AG04450 (cell line): ENCODE measurements around the gene THAP4. TPM values are rescaled to one million over a fixed set of nuclear protein-coding genes. Genes with fewer than 3 reads are reported as not detected.

Source experiments
- CTCF ChIA-PET: fragments of 300-600, 350-600 bp; formaldehyde crosslinking; extraction: SDS; loops from one replicate; lab custom pipeline; 2022; ENCODE audit warnings: antibody characterized with exemption, inconsistent platforms; lab: Charles Lee
- POLR2A ChIA-PET: fragments of 350-600 bp; formaldehyde crosslinking; extraction: SDS; loops from one replicate; lab custom pipeline; 2021; ENCODE audit warnings: antibody characterized with exemption, inconsistent platforms; lab: Yijun Ruan, JAX
- DNase-seq: peaks from one replicate; pipeline ENCODE4 v3.0.0-alpha.2; 2011; ENCODE audit warnings: low read depth, low spot score
- H3K27ac ChIP-seq: one replicate; pipeline ENCODE4 v1.5.1; 2012; ENCODE audit warnings: low read depth, low read length, control low read depth
- H3K27me3 ChIP-seq: one replicate; pipeline ENCODE4 v1.6.0; 2012; ENCODE audit warnings: low read length; ENCODE audit not compliant: control insufficient read depth, insufficient read depth
- H3K4me3 ChIP-seq: 2 replicates; pipeline ENCODE4 v1.5.1; 2011; ENCODE audit warnings: mild to moderate bottlenecking, low read depth, low read length, control low read depth
- H3K9me3 ChIP-seq: 2 replicates; pipeline ENCODE4 v1.5.1; 2012; ENCODE audit warnings: low read length; ENCODE audit not compliant: control insufficient read depth, insufficient read depth
- polyA plus RNA-seq: library from polyadenylated mRNA; depleted of rRNA; stranded (reverse); fragments of >200 nt; gene quantifications from 2 replicates; pipeline ENCODE4 v1.2.3, GENCODE V29; 2011; rRNA removed
- small RNA-seq: library from RNA; depleted of rRNA; stranded (forward); fragments of <200 nt; gene quantifications from one replicate; pipeline ENCODE3, GENCODE V24; 2012; ENCODE audit warnings: low read depth; ENCODE audit not compliant: insufficient read length
- TF ChIP-seq, protein P1 (sequence below): IDR thresholded peaks from 2 replicates; pipeline ENCODE4 v1.5.1; 2011; ENCODE audit warnings: low read depth, low read length, control low read depth, inconsistent platforms

Gene THAP4
- polyA plus RNA-seq, 1 experiment: 23.7 TPM

DNA sequence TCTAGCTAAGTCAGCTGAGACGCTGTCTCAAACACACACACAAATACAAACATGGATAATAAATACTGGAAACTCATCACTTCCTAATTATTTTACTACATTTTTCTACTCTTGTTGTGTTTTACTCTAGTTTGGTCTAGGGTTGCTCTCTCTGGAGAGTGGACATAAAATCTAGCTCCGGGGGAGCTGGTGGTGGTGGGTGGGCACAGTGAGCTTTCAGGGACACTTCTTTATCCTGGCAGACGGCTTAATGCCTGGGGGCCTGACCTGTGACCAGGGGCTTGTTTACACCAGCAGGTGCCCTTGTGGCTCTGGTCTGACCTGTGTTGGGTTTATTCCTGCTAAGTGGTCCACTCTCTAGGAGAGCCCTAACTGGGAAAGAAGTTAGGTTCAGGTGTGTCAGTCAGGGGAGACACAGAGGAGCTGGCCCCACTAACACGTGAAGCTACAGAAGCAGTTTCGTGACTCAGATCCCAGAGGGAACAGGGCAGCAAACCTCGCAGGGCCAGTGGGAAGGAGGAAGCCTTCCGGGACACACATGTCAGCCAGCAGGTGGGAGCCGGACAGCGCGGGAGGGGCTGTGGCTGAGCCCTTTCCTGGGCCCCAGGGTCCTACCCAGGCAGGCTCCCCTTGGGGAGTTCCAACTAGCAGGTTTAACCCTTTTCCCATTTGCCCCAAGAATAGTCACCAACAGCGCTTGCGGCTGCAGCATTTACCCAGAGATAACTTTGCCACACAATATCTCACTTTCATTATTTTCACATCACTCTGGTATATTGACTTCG lies 100.9 kb downstream of the THAP4 start:
- ChIA-PET CTCF (no interaction called here), POLR2A (no interaction called here)
- Histone ChIP-seq H3K9me3 (no peaks in the 10 kb centered on the region; the same call in 1 of the 2 replicates), H3K27me3 (peaks cover 13% of the 10 kb centered on the region), H3K27ac (no peak overlapping the region), H3K4me3 (no peak overlapping the region)
- TF ChIP-seq, protein P1, sequence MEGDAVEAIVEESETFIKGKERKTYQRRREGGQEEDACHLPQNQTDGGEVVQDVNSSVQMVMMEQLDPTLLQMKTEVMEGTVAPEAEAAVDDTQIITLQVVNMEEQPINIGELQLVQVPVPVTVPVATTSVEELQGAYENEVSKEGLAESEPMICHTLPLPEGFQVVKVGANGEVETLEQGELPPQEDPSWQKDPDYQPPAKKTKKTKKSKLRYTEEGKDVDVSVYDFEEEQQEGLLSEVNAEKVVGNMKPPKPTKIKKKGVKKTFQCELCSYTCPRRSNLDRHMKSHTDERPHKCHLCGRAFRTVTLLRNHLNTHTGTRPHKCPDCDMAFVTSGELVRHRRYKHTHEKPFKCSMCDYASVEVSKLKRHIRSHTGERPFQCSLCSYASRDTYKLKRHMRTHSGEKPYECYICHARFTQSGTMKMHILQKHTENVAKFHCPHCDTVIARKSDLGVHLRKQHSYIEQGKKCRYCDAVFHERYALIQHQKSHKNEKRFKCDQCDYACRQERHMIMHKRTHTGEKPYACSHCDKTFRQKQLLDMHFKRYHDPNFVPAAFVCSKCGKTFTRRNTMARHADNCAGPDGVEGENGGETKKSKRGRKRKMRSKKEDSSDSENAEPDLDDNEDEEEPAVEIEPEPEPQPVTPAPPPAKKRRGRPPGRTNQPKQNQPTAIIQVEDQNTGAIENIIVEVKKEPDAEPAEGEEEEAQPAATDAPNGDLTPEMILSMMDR: no peak
- DNase-seq: no peak

DNA sequence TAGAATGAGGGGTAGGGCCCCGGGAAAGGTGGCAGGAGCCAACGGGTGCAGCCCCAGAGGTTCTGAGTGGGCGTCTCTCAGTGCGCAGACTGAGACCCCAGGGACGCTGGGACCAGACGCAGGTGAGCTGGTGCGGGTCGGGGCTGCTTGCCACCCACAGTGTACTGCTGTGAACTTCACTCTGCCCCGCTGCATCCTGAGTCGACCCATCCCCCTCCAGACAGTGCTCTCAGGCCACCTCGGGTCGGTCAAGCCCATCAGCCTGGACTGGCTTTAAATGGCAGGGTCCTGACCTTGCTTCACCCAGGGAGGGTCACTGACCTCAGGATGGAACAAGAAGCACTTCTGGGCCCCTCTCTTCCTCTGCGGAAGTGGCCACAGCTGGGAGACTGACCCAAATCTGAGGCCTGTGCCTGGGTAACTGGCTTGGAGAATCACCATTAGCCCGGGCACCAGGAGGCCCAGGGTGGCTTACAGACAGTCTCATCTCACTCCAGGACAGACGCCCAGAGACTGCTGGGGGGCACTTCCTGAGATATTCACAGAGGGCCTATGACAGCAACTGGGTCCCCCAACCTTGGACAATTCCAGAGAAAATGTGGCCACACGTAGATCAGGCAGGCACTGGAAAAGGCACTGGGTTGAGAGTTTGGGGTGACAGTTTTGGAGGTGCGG lies 102.1 kb downstream of the THAP4 start:
- ChIA-PET CTCF (no interaction called here), POLR2A (no interaction called here)
- H3K27ac ChIP-seq: no peak overlapping the region
- no peak for DNase-seq
- no peak overlapping the region for H3K4me3 ChIP-seq
- no peaks in the 10 kb centered on the region; the same call in 1 of the 2 replicates for H3K9me3 ChIP-seq
- TF ChIP-seq, protein P1: no peak
- H3K27me3 ChIP-seq: peaks cover 15% of the 10 kb centered on the region

Small RNA genes within 50 kb of the gene (small RNA-seq; reads per million reads assigned to genes)
- 5.6 reads per million, percentile 54 among the genes with 10 or more reads in this experiment for gene RNA5SP122

Other genes with a start within 250 kb of the THAP4 start
- 216 and 302 TPM in 2 replicates for gene STK25, start 128.6 kb downstream of the THAP4 start, polyA plus RNA-seq
- gene BOK, start 78.4 kb downstream of the THAP4 start, polyA plus RNA-seq: 18.6 and 28.0 TPM in 2 replicates
- 82.4 and 98.2 TPM in 2 replicates for gene ATG4B, start 535 bp upstream of the THAP4 start, polyA plus RNA-seq
- gene DTYMK, start 49.7 kb upstream of the THAP4 start, polyA plus RNA-seq: 28.4 and 29.6 TPM in 2 replicates
- gene ING5, start 64.9 kb upstream of the THAP4 start, polyA plus RNA-seq: 22.4 and 23.9 TPM in 2 replicates
- 7.3 and 9.5 TPM in 2 replicates for gene D2HGDH, start 97.5 kb upstream of the THAP4 start, polyA plus RNA-seq
- not detected in 2 replicates for gene GAL3ST2, start 139.7 kb upstream of the THAP4 start, polyA plus RNA-seq
- gene NEU4, start 172.0 kb upstream of the THAP4 start, polyA plus RNA-seq: not detected in 2 replicates
- not detected in 2 replicates for gene PDCD1, start 221.7 kb upstream of the THAP4 start, polyA plus RNA-seq
- not detected in 2 replicates for gene RTP5, start 232.6 kb upstream of the THAP4 start, polyA plus RNA-seq